ENCODE results near the gene CTNNA2. TPM values are rescaled to one million over a fixed set of nuclear protein-coding genes. Genes with fewer than 3 reads are reported as not detected.

Gene CTNNA2
- total RNA-seq, 1 experiment from 2014 or later: not detected

DNA sequence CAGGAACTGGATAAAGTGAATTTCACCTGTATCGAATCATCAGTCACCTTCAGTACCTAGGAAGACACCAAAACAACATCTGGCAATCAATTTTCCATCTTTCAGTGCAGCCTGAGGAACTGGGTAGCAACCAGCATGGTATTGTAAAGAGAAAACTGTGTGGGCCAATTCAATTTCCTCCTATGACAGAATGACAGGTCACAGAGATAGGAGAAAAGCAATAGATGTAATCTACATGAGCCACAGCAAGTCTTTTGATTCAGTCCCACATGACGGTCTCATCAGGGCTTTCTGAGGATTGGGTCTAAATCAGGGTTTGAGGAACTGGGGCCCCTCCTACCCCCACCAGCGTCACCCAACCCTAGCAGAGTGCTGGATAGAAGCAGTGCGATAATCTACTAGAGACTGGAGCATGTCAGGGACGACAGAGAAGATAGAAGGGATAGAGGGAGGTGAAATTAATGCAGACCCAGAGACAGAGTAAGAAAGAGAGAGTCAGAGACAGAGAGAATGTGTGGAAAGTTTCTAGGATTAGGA, 523.0 kb downstream of the CTNNA2 start:
- Histone ChIP-seq H3K27ac (no peak overlapping the region), H3K36me3 (ENCODE audit: low read depth) (no peaks in the 10 kb centered on the region), H2AFZ (no peak overlapping the region), H3K79me2 (ENCODE audit: low read depth) (no peaks in the 10 kb centered on the region), H3K4me1 (replicated peaks; ENCODE audit: insufficient read depth) (no peaks in the 10 kb centered on the region), H3K9me2 (ENCODE audit: insufficient read depth) (no peaks in the 10 kb centered on the region), H3K27me3 (ENCODE audit: insufficient read depth, low read depth) (no peaks in the 10 kb centered on the region), H3F3A (ENCODE audit: insufficient read depth, low read depth) (no peaks in the 10 kb centered on the region), H3K4me2 (no peak overlapping the region), H4K20me1 (ENCODE audit: insufficient read depth) (no peaks in the 10 kb centered on the region), H3K4me3 (no peak overlapping the region), H3K9me3 (ENCODE audit: insufficient read depth, low read depth) (no peaks in the 10 kb centered on the region)
- BruUV-seq (replicated peaks): no TSS peak
- intact Hi-C loops (cut with micrococcal nuclease; ENCODE audit: unreplicated experiment): no loop called here
- CTCF ChIA-PET: no interaction called here
- DNase-seq: no peak
- TF ChIP-seq CTCF (conservative IDR thresholded peaks at IDR 0.05) (no peak), EZH2 (IDR thresholded peaks at IDR 0.05; ENCODE audit: low read depth) (no peak)
- POLR2A ChIA-PET (ENCODE audit: unreplicated experiment): no interaction called here

DNA sequence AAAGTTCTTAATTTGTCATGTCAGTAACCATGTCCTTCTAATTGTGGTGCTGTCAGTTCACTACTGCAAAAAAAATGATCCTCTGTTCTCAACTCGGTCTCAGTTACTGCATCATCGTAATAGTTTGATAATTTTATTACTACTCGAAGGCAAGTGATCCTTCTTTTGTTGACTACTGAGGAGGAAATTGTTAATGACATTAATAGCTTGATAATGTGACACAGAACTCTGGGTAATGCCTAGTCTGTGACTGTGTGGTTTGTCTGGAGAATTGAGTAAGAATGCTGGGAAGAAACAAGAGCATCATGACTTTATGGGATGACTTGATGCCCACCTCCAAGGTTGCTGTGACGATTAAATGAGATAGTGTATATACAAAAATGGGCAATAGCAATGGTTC, 524.5 kb downstream of the CTNNA2 start:
- Histone ChIP-seq H3K9me3 (ENCODE audit: insufficient read depth, low read depth) (no peaks in the 10 kb centered on the region), H4K20me1 (ENCODE audit: insufficient read depth) (no peaks in the 10 kb centered on the region), H3K4me3 (no peak overlapping the region), H2AFZ (no peak overlapping the region), H3K4me1 (replicated peaks; ENCODE audit: insufficient read depth) (no peaks in the 10 kb centered on the region), H3K4me2 (no peak overlapping the region), H3K9me2 (ENCODE audit: insufficient read depth) (no peaks in the 10 kb centered on the region), H3K36me3 (ENCODE audit: low read depth) (no peaks in the 10 kb centered on the region), H3K27me3 (ENCODE audit: insufficient read depth, low read depth) (no peaks in the 10 kb centered on the region), H3F3A (ENCODE audit: insufficient read depth, low read depth) (no peaks in the 10 kb centered on the region), H3K27ac (no peak overlapping the region), H3K79me2 (ENCODE audit: low read depth) (no peaks in the 10 kb centered on the region)
- ChIA-PET CTCF (no interaction called here), POLR2A (ENCODE audit: unreplicated experiment) (no interaction called here)
- no peak for TF ChIP-seq CTCF (conservative IDR thresholded peaks at IDR 0.05)
- TF ChIP-seq EZH2 (IDR thresholded peaks at IDR 0.05; ENCODE audit: low read depth): no peak
- intact Hi-C loops (cut with micrococcal nuclease; ENCODE audit: unreplicated experiment): no loop called here
- no TSS peak for BruUV-seq (replicated peaks)
- no peak for DNase-seq

DNA sequence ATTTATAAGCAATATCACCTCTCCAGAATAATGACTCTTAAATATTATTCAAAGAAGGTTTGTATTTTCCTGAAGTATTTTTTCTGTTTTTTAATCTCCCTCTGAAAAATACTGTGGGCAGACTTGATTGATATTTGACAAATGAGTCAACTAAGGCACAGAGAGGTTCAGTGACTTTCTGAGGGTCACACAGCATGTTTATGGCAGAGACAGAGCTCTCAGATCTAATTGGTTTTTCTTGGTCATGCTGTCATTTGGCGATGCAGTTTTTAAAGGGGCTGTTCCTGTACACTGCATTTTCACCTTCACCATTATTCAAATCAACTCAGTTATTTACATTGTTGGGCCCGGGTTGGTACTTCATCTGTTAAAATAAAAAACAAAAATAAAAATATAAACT, 527.4 kb downstream of the CTNNA2 start:
- no peaks in the 10 kb centered on the region for H3K9me2 ChIP-seq (ENCODE audit: insufficient read depth)
- no peaks in the 10 kb centered on the region for H3K4me1 ChIP-seq (replicated peaks; ENCODE audit: insufficient read depth)
- H3K79me2 ChIP-seq (ENCODE audit: low read depth): no peaks in the 10 kb centered on the region
- no peaks in the 10 kb centered on the region for H3K27me3 ChIP-seq (ENCODE audit: insufficient read depth, low read depth)
- no peaks in the 10 kb centered on the region for H3F3A ChIP-seq (ENCODE audit: insufficient read depth, low read depth)
- no peak overlapping the region for H3K4me2 ChIP-seq
- no peak overlapping the region for H2AFZ ChIP-seq
- H3K9me3 ChIP-seq (ENCODE audit: insufficient read depth, low read depth): no peaks in the 10 kb centered on the region
- no peaks in the 10 kb centered on the region for H3K36me3 ChIP-seq (ENCODE audit: low read depth)
- BruUV-seq (replicated peaks): no TSS peak
- ChIA-PET POLR2A (ENCODE audit: unreplicated experiment) (no interaction called here), CTCF (no interaction called here)
- H4K20me1 ChIP-seq (ENCODE audit: insufficient read depth): no peaks in the 10 kb centered on the region
- no peak overlapping the region for H3K27ac ChIP-seq
- no peak for TF ChIP-seq CTCF (conservative IDR thresholded peaks at IDR 0.05)
- no peak for TF ChIP-seq EZH2 (IDR thresholded peaks at IDR 0.05; ENCODE audit: low read depth)
- intact Hi-C loops (cut with micrococcal nuclease; ENCODE audit: unreplicated experiment): no loop called here
- no peak overlapping the region for H3K4me3 ChIP-seq
- DNase-seq: no peak

Data from PC-9 (cell line).